Ovary (tissue), 3 donors: ENCODE data around the gene SH3PXD2A.

Experiments
- EP300 ChIP-seq: sonication (generic); formaldehyde crosslinking; IDR thresholded peaks from one replicate; pipeline ENCODE4 v1.6.1; 2017; ENCODE audit warnings: antibody characterized with exemption
- POLR2A ChIP-seq: fragments of 450-650 bp; IDR thresholded peaks from one replicate; pipeline ENCODE4 v1.6.1; 2017; ENCODE audit warnings: antibody characterized with exemption, mild to moderate bottlenecking, moderate library complexity
- TF ChIP-seq, protein P1 (sequence below), 3 donors: fragments of 450-650 bp in 2 of 3; fragments of 200-600 bp in 1 of 3; IDR thresholded peaks; one replicate each; pipeline versions ENCODE4 v1.5.1 to v1.8.0; 2016 to 2022; ENCODE audit warnings: antibody characterized with exemption in 3 of 3, mild to moderate bottlenecking in 1 of 3
- donor health status: DM: no; HTN: no; CAD: no.

DNA sequence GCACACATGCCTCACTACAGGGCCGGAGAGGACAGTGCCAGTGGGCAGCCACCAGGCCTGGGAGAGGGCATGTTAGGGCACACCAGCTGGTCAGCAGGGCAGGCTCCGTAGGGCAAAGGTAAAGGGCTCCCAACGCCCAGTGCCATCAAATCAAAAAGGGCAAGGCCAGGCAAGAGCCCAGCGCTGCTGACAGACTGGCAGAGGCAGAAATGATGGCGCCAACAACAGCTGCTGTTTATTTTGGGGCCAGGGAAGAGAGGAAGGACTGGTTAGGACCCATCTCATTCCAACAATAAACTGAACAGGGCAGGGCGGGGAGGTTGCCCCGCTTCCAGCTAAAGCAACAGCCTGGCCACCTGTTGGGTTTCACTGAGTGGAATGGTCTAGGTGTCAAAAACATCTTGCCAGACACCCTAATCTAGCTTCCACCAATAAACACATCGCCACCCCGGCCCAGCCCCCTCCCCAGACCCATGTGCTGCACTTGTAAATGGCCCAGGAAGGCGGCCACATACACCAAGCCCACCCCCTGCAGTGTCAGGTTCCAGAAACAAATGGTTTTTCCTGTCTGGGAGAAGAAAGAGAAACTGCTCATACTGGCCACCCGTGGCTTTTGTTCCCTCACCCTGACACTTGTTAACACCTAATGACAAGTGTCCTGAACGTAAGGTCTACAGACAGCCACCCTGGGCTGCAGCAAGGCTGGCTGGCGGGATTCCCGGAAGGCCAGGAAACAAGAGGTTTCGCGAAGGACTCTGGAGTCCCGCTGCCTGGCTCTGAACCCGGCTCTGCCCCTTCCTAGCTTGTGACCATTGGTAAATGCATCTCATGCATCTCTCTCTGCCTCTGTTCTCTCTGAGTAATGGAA is 15.3 kb downstream of the SH3PXD2A start:
- TF ChIP-seq, protein P1, sequence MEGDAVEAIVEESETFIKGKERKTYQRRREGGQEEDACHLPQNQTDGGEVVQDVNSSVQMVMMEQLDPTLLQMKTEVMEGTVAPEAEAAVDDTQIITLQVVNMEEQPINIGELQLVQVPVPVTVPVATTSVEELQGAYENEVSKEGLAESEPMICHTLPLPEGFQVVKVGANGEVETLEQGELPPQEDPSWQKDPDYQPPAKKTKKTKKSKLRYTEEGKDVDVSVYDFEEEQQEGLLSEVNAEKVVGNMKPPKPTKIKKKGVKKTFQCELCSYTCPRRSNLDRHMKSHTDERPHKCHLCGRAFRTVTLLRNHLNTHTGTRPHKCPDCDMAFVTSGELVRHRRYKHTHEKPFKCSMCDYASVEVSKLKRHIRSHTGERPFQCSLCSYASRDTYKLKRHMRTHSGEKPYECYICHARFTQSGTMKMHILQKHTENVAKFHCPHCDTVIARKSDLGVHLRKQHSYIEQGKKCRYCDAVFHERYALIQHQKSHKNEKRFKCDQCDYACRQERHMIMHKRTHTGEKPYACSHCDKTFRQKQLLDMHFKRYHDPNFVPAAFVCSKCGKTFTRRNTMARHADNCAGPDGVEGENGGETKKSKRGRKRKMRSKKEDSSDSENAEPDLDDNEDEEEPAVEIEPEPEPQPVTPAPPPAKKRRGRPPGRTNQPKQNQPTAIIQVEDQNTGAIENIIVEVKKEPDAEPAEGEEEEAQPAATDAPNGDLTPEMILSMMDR (IDR thresholded peaks at IDR 0.05), result no peak
- TF ChIP-seq EP300 (no peak), POLR2A (no peak)
